Stimulated activated naive CD8-positive, alpha-beta T cell treated with anti-CD3 and anti-CD28 coated beads, Interleukin-15, amount 100 ng/mL, for 72 hours (primary cell): Measurements from ENCODE around the gene FGD3.

Experiments used
- ATAC-seq: fragments of 150-1000 bp; cut with Tn5 transposase; 2 replicates; pipeline ENCODE4 v1.10.0; 2021; ENCODE audit warnings: mild to moderate bottlenecking, moderate library complexity
- DNase-seq, 2 donors: peaks; one replicate each; pipeline ENCODE4 v3.0.0; 2021 to 2022
- H3K27ac Mint-ChIP-seq, 2 donors: one replicate each; pipeline ENCODE4 v1.8.0; 2022; ENCODE audit warnings: mild to moderate bottlenecking in 2 of 2, mixed read lengths in 2 of 2, moderate library complexity in 2 of 2
- H3K27me3 Mint-ChIP-seq: one replicate; pipeline ENCODE4 v1.8.0; 2022; ENCODE audit warnings: mixed read lengths
- H3K4me1 Mint-ChIP-seq: one replicate; pipeline ENCODE4 v1.8.0; 2022; ENCODE audit warnings: mild to moderate bottlenecking, mixed read lengths
- H3K4me3 Mint-ChIP-seq, 2 donors: one replicate each; pipeline ENCODE4 v1.8.0; 2022; ENCODE audit warnings: mild to moderate bottlenecking in 2 of 2, mixed read lengths in 2 of 2, moderate library complexity in 1 of 2
- H3K9me3 Mint-ChIP-seq, 2 donors: one replicate each; pipeline ENCODE4 v1.8.0; 2022; ENCODE audit warnings: mixed read lengths in 2 of 2

The FGD3 gene

GRCh38 chr9:92949266-92949982 lies 2.1 kb downstream of the FGD3 start:
- Mint-ChIP-seq H3K4me1 (peaks cover 65% of the 10 kb centered on the region), H3K9me3 (no peaks in the 10 kb centered on the region), H3K4me3 (no peak overlapping the region), H3K27me3 (no peaks in the 10 kb centered on the region), H3K27ac (peak overlapping the region in 1 of 2 donors; percentile 46)
- ATAC-seq (no peak), DNase-seq (no peak)

DNA sequence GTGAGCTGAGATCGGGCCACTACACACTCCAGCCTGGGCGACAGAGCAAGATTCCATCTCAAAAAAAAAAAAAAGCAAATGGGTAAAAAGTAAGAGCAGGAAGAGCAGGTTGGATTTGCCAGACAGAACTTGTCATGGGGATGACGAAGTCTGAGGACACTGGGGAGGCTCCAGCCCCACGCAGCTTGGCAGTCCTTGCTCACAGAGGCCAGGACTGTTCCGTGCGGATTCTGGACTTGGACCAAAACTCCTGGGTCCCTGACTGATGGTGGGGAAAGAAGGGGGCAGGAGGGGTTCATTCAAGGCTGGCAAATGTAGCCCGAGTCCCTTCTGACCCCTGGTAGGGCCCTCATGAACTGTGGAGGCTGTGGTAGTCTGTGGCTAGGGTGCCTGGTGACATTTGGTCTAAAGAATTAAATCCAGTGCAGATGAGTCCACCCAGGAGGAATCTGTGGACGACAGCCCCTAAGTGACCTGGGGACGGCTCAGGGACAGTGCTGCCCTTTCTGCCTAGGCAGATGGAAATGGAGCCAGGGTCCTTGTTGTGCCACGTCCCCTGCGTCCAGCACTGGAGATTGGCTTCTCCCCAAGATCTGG lies 3.1 kb downstream of the FGD3 start:
- Mint-ChIP-seq H3K27ac (no peak overlapping the region), H3K27me3 (no peaks in the 10 kb centered on the region), H3K9me3 (no peaks in the 10 kb centered on the region), H3K4me3 (no peak overlapping the region), H3K4me1 (peaks cover 73% of the 10 kb centered on the region)
- no peak for ATAC-seq
- DNase-seq = no peak

- no peak for ATAC-seq
- no peak for DNase-seq
- H3K4me1 Mint-ChIP-seq = peaks cover 74% of the 10 kb centered on the region
- peak overlapping the region; percentile 80 to 82 for H3K4me3 Mint-ChIP-seq
- H3K27ac Mint-ChIP-seq = no peak overlapping the region
- no peaks in the 10 kb centered on the region for H3K27me3 Mint-ChIP-seq
- no peaks in the 10 kb centered on the region for H3K9me3 Mint-ChIP-seq
These were observed 5.7 kb downstream of the FGD3 start for GRCh38 chr9:92952906-92953610.

DNA sequence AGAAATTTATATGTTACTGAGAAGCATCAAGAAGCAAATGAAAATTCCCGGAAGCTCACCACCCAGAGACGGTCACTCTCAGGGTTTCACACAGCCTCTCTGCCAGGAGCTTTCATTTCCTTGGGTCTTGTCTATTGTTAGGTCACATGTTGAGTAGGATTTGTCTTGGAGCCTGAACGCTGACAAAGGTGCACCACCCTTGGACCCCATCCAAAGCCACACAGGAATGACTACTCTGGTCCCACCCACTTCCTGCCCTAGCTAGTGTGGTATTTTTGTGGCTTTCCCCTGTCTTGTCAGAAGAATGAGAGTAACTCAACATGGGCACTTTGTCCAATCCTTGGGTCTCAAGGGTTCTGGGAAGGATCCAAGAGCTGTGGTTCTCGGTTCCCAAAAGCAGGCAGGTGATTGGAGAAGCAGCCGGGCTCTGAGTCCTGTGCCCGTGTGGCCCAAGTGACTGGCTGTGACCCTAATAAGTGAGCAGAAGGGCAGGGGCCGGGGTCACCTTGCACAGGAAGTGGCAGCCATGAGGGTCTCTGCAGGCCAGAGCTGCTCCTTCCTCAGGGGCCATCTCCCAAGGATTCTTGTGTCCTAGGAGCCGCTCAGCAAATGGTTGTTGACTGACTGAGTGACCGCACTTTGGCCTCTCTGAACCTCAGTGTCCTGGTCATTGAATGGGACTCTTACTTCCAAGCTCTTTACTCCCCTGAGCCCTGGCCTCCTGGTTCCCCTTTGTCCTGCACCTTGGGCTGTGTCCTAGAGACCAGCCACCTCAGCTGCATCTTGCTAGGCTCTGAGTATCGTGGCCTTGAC lies 6.9 kb downstream of the FGD3 start:
- H3K27ac Mint-ChIP-seq = peak overlapping the region; percentile 95 to 96
- peaks cover 62% of the 10 kb centered on the region for H3K4me1 Mint-ChIP-seq
- peak overlapping the region; percentile 80 to 82 for H3K4me3 Mint-ChIP-seq
- DNase-seq = peak; percentile 66 to 85
- H3K9me3 Mint-ChIP-seq = no peaks in the 10 kb centered on the region
- ATAC-seq = peak; percentile 97
- H3K27me3 Mint-ChIP-seq = no peaks in the 10 kb centered on the region

- ATAC-seq = no peak
- DNase-seq = no peak
- H3K9me3 Mint-ChIP-seq = no peaks in the 10 kb centered on the region
- peak overlapping the region; percentile 80 to 82 for H3K4me3 Mint-ChIP-seq
- H3K27me3 Mint-ChIP-seq = no peaks in the 10 kb centered on the region
- peaks cover 60% of the 10 kb centered on the region for H3K4me1 Mint-ChIP-seq
- peak overlapping the region; percentile 53 to 96 for H3K27ac Mint-ChIP-seq
These were observed 7.6 kb downstream of the FGD3 start for GRCh38 chr9:92954886-92955285.

DNA sequence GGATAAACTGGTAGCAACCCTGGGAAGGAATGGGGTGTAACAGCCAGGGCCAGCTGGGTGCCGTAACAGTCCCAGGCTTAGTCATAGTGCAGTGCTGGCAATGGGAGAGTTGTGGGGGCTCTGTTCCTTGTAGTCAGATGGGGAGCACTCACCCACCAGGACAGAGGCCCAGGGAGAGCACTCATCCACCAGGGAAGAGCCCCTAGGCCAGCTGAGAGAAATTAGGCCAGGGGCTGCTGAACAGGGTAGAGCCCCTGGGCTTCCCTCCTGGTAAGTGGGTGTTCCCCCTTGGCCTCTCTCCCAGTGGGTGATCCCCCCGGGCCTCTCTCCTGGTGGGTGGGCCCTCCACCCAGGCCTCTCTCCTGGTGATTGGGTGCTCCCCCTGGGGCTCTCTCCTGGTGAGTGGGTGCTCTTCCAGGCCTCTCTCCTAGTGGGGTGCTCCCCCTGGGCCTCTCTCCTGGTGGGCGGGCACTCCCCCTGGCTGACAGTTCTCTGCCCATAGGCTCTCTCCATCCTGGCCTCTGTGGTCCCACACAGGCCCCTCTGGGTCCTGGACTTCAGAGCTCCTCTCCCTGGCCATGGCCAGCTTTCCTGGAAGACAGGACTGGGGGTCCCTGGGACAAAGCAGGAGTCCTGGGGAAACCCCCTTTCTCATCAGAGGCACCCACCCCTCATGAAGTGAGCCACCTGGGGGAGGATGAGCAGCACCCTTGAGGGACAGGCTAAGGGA lies 13.4 kb downstream of the FGD3 start:
- ATAC-seq (no peak), DNase-seq (no peak)
- peaks cover 47% of the 10 kb centered on the region for H3K4me1 Mint-ChIP-seq
- peaks cover 5 to 17% of the 10 kb centered on the region in 2 donors for H3K9me3 Mint-ChIP-seq
- H3K27ac Mint-ChIP-seq = peak overlapping the region in 1 of 2 donors; percentile 61
- H3K27me3 Mint-ChIP-seq = no peaks in the 10 kb centered on the region
- no peak overlapping the region for H3K4me3 Mint-ChIP-seq

DNA sequence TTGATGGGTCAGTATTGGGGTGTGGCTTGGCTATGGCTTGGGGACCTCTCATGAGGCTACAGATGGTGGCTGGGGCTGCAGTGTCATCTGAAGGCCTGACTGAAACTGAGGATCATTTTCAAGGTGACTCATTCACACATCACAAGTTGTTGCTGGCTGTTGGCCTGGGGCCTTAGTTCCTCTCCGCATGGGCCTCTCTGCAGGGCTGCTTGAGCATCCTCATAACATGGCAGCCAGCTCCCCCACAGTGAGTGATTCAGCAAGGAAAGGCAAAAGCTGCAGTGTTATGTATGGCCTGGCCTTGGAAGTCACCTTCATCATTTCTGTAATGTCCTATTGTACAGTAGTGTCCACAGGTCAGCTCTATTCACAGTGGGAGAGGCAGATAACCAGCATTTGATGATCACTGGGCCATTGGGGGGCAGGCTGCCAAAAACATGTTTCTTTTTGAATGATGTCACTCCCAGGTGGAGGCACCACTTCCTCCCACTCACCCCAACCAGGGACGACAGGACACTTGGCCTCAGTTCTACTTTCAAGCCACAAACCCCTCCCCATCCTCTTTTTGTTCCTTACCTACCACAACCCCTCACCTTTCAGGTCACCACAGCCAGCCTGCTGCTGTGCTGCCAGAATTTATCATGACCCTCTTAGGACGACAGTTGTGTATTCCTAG lies 14.4 kb downstream of the FGD3 start:
- peak; percentile 51 for ATAC-seq
- Mint-ChIP-seq H3K4me1 (peaks cover 48% of the 10 kb centered on the region), H3K27ac (peak overlapping the region; percentile 72 to 89)

DNA sequence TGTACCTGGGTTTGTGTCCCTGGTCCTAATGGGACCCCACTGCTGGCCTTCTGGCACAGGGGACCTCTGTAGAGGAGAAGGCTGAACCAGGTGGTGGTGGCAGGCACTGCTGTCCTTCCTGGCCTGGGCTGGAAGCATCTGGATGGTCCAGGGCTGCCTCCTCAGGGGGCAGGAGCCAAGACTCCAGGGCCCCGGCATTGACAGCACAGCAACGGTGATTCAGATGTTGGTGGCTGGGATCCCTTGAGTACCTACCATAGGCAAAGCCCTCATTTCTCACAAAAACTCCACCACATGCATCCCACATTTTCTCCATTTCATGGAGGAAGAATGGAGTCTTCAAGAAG lies 15.0 kb downstream of the FGD3 start:
- Mint-ChIP-seq H3K4me3 (peak overlapping the region; percentile 36 to 60), H3K27ac (peak overlapping the region; percentile 72 to 89), H3K27me3 (no peaks in the 10 kb centered on the region), H3K4me1 (peaks cover 49% of the 10 kb centered on the region), H3K9me3 (peaks cover 5 to 17% of the 10 kb centered on the region in 2 donors)
- ATAC-seq (no peak), DNase-seq (no peak)

More for the DNA sequence above, 14.4 kb downstream of the FGD3 start:
- Mint-ChIP-seq H3K9me3 (peaks cover 5 to 17% of the 10 kb centered on the region in 2 donors), H3K27me3 (no peaks in the 10 kb centered on the region), H3K4me3 (peak overlapping the region; percentile 36 to 60)
- peak in 1 of 2 donors; percentile 72 for DNase-seq

DNA sequence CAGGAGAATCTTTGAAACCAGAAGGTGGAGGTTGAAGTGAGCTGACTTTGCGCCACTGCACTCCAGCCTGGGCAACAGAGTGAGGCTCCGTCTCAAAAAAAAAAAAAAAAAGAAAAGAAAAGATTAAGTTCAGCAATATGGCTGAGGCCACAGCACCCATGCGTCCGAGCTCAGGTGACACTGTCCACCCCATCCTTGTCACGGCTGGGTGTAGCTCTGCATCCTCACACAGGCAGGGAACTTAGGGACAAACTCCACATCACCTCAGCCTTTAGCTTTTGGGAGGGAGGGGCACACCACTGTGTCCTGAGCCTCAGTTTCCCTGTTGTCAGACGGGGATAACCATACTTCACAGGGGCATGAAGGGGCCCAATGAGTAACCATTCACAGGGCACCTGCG lies 15.5 kb downstream of the FGD3 start:
- ATAC-seq = no peak
- no peak for DNase-seq
- Mint-ChIP-seq H3K4me3 (peak overlapping the region in 1 of 2 donors; percentile 60), H3K27ac (no peak overlapping the region), H3K9me3 (peaks cover 5 to 17% of the 10 kb centered on the region in 2 donors), H3K27me3 (no peaks in the 10 kb centered on the region), H3K4me1 (peaks cover 54% of the 10 kb centered on the region)

DNA sequence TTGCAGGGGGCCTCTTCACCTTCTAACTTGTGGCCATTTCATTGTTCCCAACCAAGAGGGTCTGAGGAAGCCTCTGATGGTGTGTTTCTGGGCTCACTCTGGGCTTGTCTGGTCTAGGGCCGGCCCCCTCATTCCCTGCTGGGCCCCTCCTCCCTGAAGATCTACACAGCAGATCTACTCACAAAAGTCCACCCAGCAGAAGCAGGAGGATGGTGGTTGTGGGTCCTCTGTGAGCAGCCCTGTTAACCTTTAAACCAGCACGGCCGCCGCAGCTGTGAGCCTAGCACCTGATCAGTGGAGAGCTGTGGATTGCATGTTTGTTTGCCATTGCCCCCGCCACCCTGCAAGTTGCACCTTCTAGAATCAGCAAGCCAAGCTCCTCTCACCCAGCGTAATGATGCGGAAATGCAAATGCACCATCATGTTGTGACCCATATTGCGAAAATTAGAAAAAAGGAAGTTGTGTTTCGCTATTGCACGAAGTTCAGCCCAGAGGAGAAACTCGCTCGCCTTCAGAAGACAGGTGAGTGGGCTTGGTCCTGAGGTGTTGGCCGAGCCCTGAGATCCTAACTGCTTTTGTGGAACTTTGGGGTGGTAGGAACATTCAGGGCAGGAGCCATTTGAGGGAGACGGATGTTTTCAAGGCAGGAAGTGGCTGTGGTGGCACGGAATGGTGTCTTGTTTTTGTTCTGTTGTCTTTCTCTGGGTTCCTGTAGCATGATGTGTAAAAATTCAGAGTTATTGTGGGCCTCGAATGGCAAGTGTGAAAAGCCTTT lies 16.7 kb downstream of the FGD3 start:
- Mint-ChIP-seq H3K4me1 (peaks cover 66% of the 10 kb centered on the region), H3K9me3 (peaks cover 5 to 17% of the 10 kb centered on the region in 2 donors), H3K4me3 (peak overlapping the region; percentile 91 to 96), H3K27ac (peak overlapping the region; percentile 98), H3K27me3 (no peaks in the 10 kb centered on the region)
- peak; percentile 65 for ATAC-seq
- DNase-seq = peak; percentile 76 to 84

DNA sequence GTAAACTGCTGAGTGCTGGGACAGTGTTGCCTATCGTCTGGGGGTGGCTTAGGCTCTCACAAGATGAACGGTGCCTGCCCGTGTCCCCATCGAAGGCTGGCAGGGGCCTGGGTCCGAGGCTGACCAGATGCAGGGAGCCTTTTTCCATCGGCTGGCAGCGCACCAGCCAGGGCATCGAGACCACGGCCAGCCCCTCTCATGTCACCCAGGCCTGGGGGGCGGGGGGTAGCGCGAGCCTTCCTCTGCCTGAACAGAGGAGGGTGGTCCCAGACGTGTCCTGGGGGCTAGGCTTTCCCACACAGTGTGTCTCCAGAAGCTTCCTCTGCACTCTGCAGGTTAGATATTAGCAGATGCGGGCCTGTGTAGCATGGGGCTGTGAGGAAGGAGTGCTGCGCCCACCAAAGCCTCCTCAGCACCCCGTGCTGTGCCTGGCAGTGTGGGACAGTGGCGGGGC lies 17.3 kb downstream of the FGD3 start:
- Mint-ChIP-seq H3K27ac (peak overlapping the region; percentile 98), H3K4me3 (peak overlapping the region; percentile 91 to 96), H3K4me1 (peaks cover 71% of the 10 kb centered on the region), H3K9me3 (peaks cover 5 to 17% of the 10 kb centered on the region in 2 donors), H3K27me3 (no peaks in the 10 kb centered on the region)
- ATAC-seq = peak; percentile 7
- DNase-seq = no peak

- peaks cover 71% of the 10 kb centered on the region for H3K4me1 Mint-ChIP-seq
- peak overlapping the region; percentile 91 to 96 for H3K4me3 Mint-ChIP-seq
- DNase-seq (peak; percentile 26 to 48), ATAC-seq (peak; percentile 0)
- no peaks in the 10 kb centered on the region for H3K27me3 Mint-ChIP-seq
- peak overlapping the region; percentile 98 for H3K27ac Mint-ChIP-seq
- H3K9me3 Mint-ChIP-seq = peaks cover 5 to 17% of the 10 kb centered on the region in 2 donors
These were observed 17.9 kb downstream of the FGD3 start for GRCh38 chr9:92965061-92965758.
